Adrenal gland (tissue), 5 donors: Measurements from ENCODE around the gene SDF4.

Source experiments
- POLR2A ChIP-seq, 2 donors: fragments of 450-650 bp; IDR thresholded peaks; one replicate each; pipeline ENCODE4 v1.6.1; 2017; ENCODE audit warnings: antibody characterized with exemption in 2 of 2, mild to moderate bottlenecking in 2 of 2, moderate library complexity in 1 of 2
- TF ChIP-seq, protein P1 (sequence below), 6 experiments: fragments of 450-650 bp in 4 of 6; fragments of 200-600 bp in 2 of 6; sonication (generic) in 1 of 6; IDR thresholded peaks; 1 replicate in 5 of 6; 2 replicates in 1 of 6; pipeline versions ENCODE4 v1.5.1 to v1.8.0; 2016 to 2021; ENCODE audit warnings: antibody characterized with exemption in 6 of 6, mild to moderate bottlenecking in 2 of 6, moderate library complexity in 1 of 6
- donor health status: DM: no; HTN: no; CAD: no.

DNA sequence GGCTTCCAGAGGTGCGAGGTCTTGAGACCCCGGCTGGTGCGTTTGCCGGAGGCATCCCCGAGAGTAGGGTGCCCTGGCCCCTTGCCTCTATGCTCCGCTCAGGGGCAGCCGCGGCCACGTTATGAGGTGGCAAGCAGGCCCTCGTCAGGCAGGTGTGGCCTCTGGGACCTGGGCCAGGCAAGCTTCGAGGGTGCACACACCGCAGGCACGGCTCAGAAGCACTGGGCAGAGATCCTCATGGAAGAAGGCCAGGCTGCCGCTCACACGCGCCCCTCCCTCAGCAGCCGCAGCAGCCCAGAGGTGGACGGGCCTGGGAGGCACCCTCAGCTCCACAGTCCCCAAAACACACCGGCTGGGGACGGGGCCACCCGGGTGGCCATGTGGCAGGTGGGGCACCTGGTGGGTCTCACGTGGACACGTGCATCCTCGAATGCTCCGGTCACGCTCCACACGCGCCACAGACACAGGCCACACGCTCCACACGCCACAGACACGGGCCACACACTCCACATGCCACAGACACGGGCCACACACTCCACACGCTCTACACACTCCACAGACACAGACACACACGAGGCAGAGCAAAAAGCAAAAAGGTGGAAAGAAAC is 6.5 kb downstream of the SDF4 start:
- TF ChIP-seq, protein P1, sequence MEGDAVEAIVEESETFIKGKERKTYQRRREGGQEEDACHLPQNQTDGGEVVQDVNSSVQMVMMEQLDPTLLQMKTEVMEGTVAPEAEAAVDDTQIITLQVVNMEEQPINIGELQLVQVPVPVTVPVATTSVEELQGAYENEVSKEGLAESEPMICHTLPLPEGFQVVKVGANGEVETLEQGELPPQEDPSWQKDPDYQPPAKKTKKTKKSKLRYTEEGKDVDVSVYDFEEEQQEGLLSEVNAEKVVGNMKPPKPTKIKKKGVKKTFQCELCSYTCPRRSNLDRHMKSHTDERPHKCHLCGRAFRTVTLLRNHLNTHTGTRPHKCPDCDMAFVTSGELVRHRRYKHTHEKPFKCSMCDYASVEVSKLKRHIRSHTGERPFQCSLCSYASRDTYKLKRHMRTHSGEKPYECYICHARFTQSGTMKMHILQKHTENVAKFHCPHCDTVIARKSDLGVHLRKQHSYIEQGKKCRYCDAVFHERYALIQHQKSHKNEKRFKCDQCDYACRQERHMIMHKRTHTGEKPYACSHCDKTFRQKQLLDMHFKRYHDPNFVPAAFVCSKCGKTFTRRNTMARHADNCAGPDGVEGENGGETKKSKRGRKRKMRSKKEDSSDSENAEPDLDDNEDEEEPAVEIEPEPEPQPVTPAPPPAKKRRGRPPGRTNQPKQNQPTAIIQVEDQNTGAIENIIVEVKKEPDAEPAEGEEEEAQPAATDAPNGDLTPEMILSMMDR (IDR thresholded peaks at IDR 0.05): no peak
- no peak for TF ChIP-seq POLR2A (IDR thresholded peaks at IDR 0.05)
